HG02938 (cell line): ENCODE measurements around the gene UPK1B.
A peak's percentile ranks its signal among the peaks of the same experiment; 100 is the strongest.
"Not testable (repeated sequence)": the region's sequence is repeated elsewhere in the genome, so short reads cannot be mapped to it uniquely, and the experiment has no call there.

Experiments used
- ATAC-seq: cut with Tn5 transposase; IDR thresholded peaks from one replicate; pipeline ENCODE4 v1.9.1; 2021; ENCODE audit warnings: mild to moderate bottlenecking, moderate library complexity; ENCODE audit not compliant: unreplicated experiment

UPK1B gene

DNA sequence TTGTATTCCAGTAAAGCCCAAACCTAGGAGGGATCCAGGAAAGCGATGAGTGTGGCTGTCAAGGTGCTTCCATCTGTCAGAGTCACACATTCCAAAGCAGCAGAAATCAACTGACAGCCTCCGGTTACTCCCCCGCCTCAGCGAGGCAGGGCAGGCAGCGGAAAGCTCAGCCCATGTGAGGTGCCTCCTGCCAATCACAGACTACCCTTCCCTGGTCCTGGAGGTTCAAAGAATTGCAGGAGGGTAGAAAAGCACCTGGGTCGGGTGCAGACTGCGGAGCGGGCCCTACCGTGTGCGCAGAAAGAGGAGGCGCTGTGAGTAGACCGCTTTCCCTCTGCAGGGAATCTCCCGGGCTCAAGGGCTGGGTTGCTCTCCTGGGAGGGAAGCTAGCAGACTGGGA lies at the start of gene UPK1B:
Gene UPK1B (plus strand): TSS at position 274 of the 400 bp plus-strand sequence. CDS start 13,144 bp downstream, outside the sequence.
- ATAC-seq: no peak

DNA sequence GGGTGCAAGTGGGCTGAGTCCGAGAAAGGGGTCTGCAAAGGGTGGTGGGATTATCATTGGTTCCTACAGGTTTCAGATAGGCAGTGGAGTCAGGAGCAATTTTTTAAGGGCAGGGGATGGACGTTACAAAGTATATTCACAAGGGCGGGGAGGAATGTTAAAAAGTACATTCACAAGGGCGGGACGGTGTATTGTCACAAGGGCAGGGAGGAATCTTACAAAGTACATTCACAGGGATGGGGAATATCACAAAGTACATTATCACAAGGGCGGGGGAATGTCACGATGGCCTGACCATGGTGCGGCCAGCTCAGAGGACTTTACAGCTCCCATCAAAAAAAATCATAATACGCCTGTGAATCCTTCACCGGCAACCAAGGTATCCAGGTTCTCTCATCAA lies 48.1 kb upstream of the UPK1B start:
- ATAC-seq: no peak

DNA sequence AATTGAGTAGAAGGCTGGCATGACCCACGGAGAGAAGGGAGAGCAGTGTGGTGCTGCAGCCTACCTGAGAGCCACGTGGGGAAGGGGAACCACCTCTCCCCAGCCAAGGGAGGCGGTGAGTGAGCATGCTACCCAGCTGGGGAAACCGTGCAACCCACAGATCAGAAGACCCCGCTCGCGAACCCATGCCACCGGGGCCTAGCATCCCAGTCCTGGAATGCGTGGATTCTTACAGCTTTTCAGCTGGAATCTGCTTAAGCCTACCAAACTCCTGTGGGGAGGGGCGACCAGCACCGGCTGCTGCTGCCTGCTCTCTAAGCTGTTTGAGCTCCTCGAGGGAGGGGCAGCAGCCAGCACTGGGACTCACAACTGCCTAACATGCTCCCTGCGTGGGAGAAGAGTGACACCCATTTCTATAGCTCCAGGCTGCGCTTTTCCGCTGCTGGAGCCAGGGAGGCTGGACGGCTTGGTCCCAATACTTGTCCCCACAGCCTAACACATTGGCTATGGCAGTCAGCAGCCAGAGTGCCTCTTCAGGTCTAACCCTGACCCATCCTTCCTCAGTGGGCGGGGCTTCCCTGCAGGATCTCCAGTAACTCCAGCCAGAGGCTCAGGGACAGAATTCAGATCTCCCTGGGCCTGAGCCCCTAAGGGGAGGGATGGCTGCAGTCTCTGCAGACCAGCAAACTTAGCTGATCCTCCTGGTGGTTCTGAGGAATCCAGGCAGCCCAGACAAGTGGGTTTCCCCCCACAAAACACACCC lies 47.5 kb upstream of the UPK1B start:
- ATAC-seq: no peak

DNA sequence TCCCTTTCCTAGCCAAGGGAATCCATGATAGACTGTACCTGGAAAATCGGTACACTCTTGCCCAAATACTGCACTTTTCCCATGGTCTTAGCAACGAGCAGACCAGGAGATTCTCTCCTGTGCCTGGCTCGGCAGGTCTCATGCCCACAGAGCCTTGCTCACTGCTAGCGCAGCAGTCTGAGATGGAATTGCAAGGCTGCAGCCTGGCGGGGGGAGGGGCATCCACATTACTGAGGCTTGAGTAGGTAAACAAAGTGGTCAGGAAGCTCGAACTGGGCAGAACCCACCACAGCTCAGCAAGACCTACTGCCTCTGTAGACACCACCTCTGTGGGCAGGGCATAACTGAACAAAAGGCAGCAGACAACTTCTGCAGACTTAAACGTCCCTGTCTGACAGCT lies 43.1 kb upstream of the UPK1B start:
- not testable (repeated sequence) for ATAC-seq

DNA sequence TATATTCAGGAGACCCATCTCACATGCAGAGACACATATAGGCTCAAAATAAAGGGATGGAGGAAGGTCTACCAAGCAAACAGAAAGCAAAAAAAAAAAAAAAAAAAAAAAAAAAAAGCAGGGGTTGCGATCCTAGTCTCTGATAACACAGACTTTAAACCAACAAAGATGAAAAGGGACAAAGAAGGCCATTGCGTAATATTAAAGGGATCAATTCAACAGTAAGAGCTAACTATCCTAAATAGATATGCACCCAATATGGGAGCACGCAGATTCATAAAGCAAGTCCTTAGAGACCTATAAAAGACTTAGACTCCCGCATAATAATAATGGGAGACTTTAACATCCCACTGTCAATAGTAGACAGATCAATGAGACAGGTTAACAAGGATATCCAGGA lies 41.1 kb upstream of the UPK1B start:
- not testable (repeated sequence) for ATAC-seq

- ATAC-seq: not testable (repeated sequence)
Measured at GRCh38 chr3:119139360-119139759, 34.0 kb upstream of the UPK1B start.

DNA sequence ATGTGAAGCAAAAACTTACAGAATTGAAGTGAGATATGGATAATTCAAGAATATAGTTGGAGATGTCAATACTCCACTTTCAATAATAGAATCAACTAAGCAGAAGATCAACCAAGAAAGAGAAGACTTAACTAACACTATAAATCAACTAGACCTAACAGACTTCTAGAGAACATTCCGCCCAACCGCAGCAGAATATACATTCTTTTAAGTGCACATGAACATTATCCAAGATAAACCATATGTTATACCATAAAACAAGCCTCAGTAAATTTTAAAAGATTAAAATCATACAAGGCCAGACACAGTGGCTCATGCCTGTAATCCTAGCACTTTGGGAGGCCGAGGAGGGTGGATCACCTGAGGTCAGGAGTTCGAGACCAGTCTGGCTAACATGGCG lies 32.9 kb upstream of the UPK1B start:
- ATAC-seq: no peak

DNA sequence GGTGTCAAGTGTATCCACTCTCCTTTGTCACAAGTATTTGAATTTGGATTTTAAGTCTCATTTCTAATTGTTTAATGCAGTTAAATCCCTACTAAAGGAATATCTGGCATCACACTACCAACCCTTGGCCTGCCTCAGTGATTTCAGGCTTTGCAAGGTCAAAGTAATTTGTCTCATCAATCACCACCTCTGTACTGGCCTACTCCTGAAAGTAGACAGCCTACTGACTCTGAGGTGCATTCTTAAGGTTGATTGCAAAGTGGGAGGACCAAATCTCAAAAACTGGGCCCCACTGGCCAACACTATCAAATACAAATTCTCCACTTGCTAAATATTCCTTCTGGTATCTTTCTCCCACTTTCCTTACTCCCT lies 28.3 kb upstream of the UPK1B start:
- ATAC-seq: peak; percentile 19

DNA sequence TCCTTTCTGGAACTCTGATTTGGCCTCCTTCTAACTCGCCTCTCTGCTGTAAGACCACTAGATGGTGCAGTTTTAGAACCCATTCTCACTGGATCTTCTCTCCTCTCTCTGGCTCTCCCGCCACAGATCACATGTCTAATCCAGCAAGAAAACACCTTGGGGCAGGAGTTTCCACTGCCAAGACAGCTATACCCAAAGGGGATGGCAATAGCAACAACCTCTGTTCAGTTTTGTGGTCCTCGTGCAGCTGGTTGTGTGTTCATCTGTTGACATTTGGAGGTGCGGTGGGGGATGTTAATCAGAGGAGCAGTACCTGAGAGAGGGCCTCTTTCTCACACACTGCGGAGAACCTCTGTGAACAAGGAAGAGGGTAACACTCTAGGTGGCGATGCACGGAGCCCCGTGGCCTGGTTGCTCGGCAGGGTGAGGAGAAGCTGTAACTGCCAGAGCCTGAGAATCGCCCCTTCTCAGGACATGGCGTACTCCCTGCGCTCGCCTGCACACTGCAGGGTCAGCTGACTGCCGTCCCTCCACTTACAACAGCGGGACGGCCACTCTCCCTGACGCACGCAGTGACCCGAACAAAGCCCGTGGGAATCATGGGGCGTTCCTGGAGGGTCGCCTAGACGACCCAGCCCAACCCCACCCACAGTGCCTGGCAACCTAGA lies 27.8 kb upstream of the UPK1B start, which contains the start of gene TEX55:
Gene TEX55 (plus strand): TSS at position 666 of the 668 bp plus-strand sequence. CDS start 25 bp downstream, outside the sequence.
- peak; percentile 70 for ATAC-seq

- ATAC-seq: no peak
Measured at GRCh38 chr3:119146578-119147375, 26.6 kb upstream of the UPK1B start.

DNA sequence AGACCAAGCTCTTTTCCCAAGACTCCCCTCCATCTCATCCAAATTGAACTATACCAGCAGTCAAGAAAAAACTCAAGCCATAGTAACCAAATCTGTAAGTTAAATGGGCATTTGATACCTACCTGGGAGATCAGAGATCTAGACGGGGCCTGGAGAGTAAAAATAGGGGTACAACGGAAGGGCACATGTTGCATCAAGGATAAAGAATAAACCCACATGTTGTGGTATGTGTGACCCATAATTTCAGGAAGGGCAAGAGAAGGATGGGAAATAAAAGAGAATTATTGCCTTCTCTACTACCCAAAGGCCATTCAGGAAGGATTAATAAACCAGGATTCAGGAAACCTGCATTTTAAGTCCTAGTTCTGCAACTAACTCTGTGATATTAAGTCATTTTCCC lies 25.9 kb upstream of the UPK1B start:
- no peak for ATAC-seq

- no peak for ATAC-seq
Measured at GRCh38 chr3:119148493-119149180, 24.8 kb upstream of the UPK1B start.

DNA sequence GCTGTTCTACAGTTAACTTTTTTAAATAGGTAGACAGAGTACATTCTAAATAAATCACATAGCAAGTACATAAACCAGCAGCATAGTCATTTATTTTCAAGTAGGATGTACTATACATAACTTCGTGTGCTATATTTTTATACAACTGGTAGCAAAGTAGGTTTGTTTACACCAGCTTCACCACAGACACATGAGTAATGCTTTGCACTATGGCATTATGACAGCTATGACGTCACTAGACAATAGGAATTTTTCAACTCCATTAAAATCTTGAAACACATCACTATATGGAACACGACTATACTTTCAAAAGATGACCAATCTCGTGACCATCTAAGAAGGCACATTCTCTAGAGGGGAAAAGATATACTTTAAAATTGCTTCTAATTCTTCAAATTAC lies 23.9 kb upstream of the UPK1B start:
- no peak for ATAC-seq

DNA sequence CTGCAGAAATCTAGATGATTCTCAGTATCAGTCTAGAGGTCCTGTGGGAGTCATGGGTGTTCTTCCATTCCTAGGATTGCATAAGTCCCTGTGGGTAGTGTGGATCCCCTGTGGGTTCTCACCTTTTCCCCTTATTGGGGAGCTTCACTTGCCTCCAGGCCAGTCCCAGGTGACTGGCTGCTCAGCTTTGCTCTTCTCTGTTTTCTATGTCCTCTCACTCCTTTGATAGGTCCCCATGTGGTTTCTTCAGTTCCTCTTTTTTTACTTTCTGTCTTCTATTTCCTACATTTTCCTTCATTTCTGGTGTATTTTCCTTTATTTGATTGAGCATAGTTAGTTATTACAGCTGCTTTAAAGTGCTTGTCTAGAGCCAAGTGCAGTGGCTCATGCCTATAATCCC lies 16.5 kb upstream of the UPK1B start:
- no peak for ATAC-seq

- ATAC-seq: no peak
Measured at GRCh38 chr3:119157971-119158370, 15.4 kb upstream of the UPK1B start.

DNA sequence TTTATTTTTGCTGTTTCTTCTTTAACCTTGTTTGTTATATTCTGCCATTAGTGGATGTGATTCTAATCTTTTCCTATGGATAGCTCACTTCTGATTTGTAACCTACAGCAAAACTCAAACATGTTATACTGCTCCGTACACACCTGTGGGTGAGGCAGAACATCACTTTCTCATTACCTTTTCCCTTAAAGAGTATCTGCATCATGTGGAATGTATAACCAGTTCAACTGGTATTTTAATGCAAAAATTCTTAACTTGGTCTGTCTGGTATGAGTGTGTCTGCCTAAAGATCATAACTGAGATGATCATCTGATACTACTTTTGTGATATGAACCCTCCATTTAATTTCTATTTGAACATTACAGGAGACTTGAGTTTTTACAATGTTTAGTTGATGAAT lies 13.0 kb upstream of the UPK1B start:
- no peak for ATAC-seq

DNA sequence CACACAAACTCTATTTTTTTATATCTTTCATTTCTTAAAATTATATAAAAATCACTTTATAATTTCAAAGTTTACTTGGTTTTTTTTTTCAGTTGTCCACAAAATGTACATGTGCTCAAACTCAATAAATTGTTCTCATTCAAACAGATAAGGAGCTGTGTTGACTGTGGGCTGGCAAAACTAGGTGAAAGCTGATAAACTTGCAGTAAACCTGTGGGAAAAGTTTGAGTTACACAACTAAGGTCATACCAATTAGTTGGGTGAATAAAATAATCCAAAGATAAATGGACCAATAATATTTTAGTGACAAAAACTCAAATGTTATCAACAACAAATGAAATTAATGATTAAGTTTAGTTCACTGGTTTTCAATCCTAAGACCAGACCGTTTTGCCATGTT lies 12.6 kb upstream of the UPK1B start:
- ATAC-seq: no peak

DNA sequence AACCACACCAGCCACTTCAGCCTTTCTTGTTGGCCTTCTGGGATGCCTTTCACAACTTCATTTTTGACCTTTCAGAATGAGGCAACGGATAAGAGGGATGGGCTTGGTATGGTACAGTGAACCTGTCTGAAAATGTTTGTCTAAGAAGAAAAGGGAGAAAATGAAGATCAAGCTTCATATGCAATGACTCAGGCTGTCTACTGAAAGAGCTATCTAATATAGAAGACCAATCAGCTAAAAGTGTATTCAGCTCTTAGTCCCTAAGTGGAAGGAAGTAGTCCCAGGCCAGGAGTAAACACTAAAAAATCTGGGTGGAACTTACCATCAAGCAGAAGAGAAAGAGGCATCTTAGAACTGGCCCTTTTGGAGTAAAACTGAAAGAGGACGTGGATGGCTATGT lies 12.2 kb upstream of the UPK1B start:
- ATAC-seq: no peak

GRCh38 chr3:119164745-119165144 lies 8.7 kb upstream of the UPK1B start:
- not testable (repeated sequence) for ATAC-seq

GRCh38 chr3:119170821-119171220 lies 2.6 kb upstream of the UPK1B start:
- no peak for ATAC-seq
